Middle frontal gyrus (tissue), 1 donor: ENCODE data around the gene BRD4.

ENCODE experiments used
- DNase-seq: peaks from one replicate; pipeline ENCODE4 v3.0.0-alpha.2; 2015; ENCODE audit warnings: low spot score; ENCODE audit errors: extremely low spot score

The BRD4 gene

GRCh38 chr19:15268192-15268927 lies 64.0 kb downstream of the BRD4 start:
- no peak for DNase-seq

GRCh38 chr19:15266683-15267082 lies 65.7 kb downstream of the BRD4 start:
- DNase-seq = no peak

- DNase-seq = peak; percentile 88
These were observed 66.5 kb downstream of the BRD4 start for GRCh38 chr19:15265850-15266248.

DNA sequence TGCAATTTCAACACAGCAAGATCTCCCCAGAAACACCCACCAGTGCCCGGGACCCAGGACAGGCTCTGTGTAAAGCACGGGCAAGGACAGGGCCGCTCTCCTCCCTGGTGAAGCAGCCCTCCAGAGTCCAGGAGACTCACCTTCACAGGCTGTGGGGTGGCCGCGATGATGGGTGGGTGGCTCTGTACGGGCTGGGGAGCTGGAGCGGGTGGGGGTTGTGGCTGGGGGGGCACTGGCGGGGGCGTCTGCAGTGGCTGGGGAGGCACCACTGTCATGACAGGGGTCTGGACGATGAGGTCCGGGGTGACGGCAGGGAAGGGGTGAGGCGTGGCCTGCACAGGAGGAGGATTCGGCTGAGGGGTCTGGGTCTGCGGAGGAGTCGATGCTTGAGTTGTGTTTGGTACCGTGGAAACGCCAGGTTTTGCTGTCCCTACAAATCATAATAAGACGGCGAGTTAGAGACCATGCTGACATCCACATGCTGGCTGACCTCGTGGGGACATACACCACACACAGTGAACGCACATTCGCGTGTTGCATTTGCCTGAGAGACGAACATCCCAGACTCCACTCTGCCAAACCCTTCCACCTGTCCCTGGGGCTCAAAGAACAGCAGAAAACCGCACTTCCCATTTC lies 67.0 kb downstream of the BRD4 start:
- no peak for DNase-seq

- no peak for DNase-seq
These were observed 67.5 kb downstream of the BRD4 start for GRCh38 chr19:15264933-15265206.

DNA sequence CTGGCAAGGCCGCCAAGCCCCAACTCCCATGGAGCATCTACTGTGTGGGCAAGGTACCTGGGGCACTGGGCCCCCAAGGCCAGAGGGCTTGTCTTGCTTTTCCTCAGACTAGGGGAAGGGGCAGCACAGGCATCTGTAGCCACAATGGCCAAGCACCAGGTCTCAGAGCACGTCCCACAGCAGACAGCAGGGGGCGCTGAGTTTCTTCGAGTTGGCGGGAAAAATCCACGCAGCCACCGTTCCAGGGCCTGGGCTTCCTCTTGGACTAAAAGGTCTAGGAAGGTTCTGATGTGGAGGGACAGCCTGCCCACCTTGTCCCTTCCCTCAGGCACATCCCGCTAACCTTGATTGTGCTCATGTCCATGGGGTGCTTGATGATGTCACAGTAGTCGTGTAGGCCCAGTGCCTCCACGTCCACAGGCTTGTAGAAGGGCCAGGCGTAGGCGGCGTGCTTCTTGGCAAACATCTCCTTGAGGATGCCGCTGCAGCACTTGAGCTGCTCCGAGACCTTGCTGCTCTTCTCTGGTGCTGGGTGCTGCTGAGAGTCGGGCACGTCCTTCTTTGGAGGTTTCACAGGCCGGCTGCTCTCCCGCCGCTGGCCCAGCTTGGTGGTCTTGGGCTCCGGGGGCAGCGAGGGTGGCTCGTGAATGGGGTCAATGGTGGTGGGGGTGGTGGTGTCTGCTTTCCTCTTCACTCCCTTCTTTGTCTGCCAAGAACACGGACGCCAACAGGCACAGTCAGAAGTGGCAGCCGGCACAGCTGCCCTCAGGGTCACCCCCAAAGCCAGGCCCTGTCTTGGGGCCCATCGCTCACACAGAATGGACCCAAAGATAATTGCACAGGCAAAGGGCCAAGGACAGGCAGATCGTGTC lies 68.0 kb downstream of the BRD4 start:
- no peak for DNase-seq

- no peak for DNase-seq
These were observed 68.9 kb downstream of the BRD4 start for GRCh38 chr19:15263361-15263985.

DNA sequence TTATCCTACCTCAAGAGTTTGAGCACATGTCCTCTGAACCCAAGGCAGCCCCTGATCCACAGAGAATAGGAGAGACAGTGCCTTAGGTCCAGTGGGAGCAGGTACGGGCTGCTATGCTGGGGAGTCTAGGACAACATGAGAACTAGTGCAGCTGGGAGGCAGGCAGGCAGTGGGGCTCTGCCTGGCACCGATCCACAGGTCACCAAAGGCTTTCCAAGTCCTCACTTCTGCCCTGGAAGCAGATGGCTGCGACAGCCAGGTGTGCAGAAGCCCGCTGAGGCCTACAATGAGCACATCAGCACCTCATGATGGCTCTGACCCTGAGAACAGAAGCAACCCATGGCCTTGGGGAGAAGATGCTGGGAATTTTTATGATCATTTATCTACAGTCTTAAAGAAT lies 70.3 kb downstream of the BRD4 start:
- DNase-seq = no peak

DNA sequence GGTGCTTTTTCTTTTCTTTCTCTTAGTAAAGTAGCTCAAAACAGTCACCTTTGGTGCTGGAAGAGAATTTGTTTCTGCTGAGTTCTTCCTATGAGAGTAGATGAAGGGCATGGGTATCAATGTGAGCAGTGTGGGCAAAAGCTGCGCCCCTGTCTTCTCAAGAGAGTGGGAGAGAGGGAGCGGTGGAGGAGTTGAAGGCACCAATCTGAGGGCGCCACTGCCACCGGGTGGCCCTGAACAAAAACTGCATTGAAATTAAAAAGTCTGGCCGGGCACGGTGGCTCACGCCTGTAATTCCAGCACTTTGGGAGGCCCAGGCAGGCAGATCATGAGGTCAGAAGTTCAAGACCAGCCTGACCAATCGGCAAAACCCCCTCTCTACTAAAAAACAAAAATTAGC lies 71.4 kb downstream of the BRD4 start:
- DNase-seq = no peak

DNA sequence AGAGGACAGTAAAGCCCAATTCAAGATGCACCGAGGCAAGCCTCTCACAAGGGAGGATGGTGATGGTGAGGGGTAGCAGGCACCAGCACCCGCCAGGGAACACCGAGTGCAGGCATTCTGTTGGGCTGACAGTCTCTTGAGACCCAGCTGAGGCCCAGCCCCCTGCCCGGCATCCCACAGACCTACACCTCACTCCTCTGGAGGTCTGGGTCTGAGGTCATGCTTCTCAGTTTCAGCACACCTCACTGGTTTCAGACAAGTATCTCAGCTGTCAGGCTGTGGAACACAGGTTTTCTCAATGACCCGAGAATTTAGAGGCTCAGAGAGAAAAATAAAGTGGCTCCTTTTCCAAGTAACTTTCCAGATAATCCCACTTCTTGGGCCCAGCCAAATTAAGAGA lies 72.4 kb downstream of the BRD4 start:
- DNase-seq = no peak

DNA sequence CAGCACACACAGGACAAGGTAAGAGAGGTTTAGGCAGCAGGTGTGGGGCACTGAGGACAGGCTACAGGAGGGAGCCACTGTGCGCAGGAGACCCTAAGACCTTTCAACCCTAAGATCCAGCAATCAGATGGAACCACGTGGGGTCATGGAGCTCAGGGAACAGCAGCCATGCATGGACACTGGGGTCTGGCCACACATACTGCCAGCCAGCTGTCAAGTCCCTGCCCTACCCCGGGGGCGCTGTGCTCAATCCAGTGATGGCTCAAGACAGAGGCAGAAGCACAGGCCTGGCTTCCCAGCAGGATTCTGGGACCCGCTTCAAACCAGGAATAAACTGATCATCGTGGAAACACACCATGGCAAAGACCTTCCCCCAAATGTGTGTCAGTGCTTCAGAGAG lies 74.6 kb downstream of the BRD4 start:
- DNase-seq = no peak

- DNase-seq = no peak
These were observed 75.5 kb downstream of the BRD4 start for GRCh38 chr19:15256708-15257331.

GRCh38 chr19:15255359-15255990 lies 76.9 kb downstream of the BRD4 start:
- DNase-seq = no peak

DNA sequence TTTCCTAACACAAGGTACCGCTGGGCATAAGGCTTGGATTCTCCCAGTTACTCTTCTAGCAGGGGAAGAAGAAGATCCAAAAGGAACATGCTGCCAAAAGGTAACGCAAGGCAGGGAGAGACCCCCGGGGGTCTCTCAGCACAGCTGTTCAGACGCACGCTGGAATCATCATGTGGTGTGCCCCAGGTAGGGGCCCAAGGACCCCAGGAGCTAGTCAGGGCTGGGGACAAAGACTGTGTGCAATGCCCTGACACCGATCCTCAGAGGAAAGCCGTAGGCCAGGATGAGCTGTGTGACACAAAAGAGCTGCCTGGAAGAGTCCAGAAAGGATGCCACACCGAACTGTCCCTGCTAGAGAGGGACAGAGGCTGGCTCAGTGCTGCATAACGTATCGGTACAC lies 77.8 kb downstream of the BRD4 start:
- DNase-seq = no peak

DNA sequence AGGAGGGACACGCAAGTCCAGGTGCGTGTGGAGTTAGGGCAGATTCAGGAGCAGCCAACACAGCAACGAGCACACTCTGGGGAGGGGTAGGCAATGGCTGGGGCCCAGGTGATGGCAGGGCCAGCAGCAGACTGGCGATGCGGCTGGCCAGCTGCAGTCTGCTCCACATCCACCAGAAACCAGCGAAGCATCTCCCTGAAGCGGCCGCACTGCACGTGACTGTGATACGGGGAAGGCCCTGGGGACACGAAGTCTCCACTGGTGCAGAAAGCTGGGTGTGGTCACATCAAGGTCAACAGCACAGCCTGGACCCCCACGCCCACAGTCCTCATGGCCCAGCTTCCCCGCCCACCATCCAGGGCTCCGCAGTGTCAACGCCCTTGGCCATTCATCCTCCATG lies 78.8 kb downstream of the BRD4 start:
- no peak for DNase-seq

- DNase-seq = no peak
These were observed 79.3 kb downstream of the BRD4 start for GRCh38 chr19:15253061-15253460.

DNA sequence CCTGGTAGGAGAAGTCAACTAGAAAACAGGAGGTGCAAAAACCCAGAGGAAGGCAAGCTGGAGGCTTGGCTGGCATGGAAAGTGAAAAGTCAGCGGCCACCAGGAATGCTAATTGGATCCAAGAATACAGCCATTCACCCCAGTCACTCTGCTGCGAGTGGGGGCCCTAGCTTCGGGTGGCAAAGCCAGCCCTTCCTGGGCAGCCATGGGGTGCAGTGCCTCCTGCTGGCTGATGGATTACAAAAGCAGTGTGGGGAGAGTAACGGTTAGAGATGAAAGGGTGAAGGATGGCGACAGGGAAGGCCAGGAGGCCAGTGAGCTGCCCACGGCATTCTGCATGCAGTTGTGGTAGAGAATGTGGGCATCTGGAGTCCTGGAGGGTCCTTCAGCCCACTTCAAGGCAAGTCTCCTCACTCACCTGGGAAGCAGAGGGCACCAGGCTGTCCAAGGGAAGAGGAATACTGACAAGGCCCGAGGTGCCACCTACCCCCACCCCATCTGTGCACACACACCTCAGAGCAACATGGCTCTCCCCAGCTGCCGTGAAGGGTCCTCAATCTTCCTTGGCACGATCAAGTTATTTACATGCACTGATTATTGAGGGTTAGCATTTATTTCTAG lies 79.8 kb downstream of the BRD4 start:
- DNase-seq = no peak

GRCh38 chr19:15251749-15252397 lies 80.5 kb downstream of the BRD4 start:
- DNase-seq = no peak

DNA sequence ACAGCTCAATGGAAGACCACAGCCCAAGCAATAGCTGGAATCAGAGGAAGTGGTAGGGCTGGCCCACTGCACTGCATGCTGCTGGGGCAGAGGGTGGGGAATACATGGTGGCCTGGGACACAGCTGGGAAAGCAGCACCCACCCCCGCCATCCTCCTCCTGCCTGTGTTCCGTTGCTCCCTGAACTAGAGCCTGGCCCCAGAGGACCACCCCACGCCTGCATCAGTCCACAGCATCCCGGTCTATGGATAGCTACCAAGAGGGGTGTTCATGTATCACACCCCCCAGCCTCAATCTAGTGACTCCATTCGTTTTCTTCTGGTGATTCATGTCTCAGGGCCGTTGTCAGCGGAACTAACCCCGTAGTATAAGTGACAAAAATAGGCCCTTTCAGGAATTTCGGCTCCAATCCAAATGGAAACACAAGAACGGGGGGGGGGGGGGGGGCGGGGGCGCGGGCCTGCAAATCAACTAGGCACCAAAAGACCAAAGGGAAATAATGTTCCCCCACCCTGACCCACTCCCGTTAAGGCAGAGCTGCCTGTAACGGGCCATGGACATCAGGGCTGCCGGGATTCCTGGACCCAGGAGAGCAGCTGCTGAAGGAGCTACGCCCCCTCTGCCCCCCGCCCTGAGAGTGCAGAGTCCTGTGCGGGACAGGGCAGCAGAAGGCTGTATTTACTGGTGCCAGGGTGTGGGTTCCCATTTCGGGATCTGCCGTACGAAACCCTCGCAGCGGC lies 81.2 kb downstream of the BRD4 start:
- no peak for DNase-seq

- no peak for DNase-seq
These were observed 81.7 kb downstream of the BRD4 start for GRCh38 chr19:15250640-15250993.
